C4-2B (cell line): ENCODE measurements around the gene ZNF611.

Experiments
- ZFX ChIP-seq: fragments of 450-650 bp; IDR thresholded peaks from 2 replicates; pipeline ENCODE4 v1.6.1; 2017
- TF ChIP-seq, protein P1 (sequence below): fragments of 450-650 bp; conservative IDR thresholded peaks from 2 replicates; pipeline ENCODE4 v1.5.1; 2017; ENCODE audit warnings: mild to moderate bottlenecking

DNA sequence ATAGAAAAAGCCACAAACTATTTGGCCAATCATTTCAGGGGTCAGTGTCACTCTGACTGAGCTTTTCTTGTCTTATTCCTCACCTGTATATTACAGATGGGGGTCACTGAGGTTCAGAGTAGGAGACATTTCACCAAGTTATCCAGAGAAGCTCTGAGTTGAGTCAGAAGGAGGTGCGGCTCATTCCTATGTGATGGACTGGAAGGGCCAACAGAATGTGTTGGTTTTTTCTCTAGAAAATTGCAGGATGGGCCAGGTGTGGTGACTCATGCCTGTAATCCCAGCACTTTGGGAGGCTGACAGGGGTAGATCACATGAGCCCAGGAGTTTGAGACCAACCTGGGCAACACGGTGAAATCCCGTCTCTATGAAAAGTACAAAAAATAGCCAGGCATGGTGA is 72.2 kb downstream of the ZNF611 start:
- TF ChIP-seq, protein P1, sequence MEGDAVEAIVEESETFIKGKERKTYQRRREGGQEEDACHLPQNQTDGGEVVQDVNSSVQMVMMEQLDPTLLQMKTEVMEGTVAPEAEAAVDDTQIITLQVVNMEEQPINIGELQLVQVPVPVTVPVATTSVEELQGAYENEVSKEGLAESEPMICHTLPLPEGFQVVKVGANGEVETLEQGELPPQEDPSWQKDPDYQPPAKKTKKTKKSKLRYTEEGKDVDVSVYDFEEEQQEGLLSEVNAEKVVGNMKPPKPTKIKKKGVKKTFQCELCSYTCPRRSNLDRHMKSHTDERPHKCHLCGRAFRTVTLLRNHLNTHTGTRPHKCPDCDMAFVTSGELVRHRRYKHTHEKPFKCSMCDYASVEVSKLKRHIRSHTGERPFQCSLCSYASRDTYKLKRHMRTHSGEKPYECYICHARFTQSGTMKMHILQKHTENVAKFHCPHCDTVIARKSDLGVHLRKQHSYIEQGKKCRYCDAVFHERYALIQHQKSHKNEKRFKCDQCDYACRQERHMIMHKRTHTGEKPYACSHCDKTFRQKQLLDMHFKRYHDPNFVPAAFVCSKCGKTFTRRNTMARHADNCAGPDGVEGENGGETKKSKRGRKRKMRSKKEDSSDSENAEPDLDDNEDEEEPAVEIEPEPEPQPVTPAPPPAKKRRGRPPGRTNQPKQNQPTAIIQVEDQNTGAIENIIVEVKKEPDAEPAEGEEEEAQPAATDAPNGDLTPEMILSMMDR: no peak
- no peak for TF ChIP-seq ZFX
